ENCODE measurements around the gene TXNRD2.

TXNRD2 gene

DNA sequence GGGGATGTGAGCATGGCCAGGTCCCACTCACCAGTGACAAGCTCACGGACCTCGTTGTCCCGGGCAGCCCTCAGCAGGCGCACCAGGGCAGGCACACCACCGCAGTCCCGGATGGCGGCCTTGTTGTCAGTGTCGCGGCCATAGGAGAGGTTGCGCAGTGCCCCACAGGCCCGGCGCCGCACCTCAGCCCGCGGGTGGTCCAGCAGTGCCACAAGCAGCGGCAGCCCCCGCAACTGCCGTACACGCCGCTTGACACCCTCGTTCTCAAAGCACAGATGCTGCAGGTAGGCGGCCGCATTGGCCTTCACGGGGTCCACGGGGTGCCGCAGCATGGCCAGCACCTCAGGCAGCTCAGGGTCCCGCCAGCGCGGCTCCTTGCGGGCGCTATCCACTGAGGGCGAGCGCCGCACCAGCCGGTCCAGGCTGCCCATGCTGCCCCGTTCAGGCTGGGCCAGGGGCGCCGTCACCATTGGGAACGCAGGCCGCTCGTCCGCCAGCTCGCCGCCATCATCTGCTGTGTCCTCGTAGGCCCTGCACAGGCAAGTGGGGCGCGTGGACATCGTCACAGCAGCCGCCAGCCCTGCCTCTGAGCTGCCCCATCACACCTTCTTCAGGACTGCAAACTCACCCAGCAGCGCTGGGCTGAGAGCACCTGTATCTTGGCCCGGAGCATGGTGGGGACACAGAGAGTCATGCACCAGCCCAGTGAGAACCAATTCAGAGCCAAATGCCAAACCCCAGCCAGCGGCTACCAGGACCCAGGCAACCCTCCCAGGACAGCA, 38.3 kb upstream of the TXNRD2 start:
- DNase-seq (ENCODE audit: low read depth), result no peak

GRCh38 chr22:19978748-19979147, 37.1 kb upstream of the TXNRD2 start:
- no peak for DNase-seq (ENCODE audit: low read depth)

DNA sequence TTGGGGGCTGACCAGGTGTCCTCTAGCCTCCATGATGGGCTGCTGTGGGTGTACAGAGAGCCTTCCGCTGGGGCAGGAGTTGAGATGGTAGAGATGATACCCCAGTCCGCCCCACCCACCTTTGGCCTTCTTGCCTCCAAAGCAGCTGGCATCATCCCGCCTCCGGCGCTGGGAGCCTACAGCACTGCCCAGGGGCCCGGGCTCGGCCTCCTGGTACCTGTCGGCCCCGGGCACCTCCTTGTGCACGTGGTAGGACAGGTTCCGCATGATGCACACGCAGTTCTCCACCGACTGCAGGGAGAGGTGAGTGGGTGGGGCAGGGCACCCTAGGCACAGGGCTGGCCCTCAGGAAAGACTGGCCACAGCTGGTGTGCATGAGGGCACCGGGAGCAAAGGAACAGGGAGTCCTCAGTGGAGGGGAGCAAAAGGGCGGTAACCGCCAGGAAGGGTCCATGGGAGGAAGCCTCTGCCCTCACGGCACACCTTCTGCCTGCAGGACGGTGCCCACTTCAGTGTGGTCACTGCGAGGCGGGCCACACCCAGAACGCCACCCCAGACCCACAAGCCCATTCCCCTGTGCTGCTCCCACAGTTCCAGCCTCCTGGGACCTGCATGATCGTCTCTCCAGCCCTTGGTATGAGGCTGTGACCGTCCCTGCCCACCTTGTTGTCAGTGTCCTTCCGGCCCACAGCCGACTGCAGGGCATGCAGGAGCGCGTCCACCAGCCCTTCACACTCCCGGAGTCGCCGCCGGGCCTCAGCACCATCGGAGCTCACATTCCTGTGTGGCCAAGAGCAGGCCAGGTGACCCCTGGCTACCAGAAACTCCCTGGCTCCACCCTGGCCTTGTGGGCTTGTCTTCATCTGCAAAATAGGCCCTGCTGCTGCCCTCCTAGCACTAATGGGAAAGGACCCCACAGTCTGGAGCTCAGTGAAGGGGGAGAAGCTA, 36.0 kb upstream of the TXNRD2 start:
- no peak for DNase-seq (ENCODE audit: low read depth)

- no peak for DNase-seq (ENCODE audit: low read depth)
These were observed 35.1 kb upstream of the TXNRD2 start for GRCh38 chr22:19976671-19977070.

DNA sequence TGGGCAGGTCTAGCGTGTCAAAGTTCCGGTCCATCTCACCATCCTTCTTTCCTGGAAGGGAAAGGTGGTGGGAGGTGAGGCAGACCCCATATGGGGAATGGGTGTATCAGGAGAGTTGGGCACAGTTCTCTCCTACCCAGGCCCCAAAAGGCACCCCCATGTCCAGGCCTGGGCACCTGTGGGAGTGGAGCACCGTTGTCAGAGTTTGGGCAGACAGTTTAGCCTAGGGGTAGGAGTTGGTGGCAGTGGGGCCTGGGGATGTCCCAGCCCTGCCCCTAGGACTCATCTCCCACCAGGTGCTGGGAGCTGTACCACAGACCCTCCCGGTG, 34.1 kb upstream of the TXNRD2 start:
- no peak for DNase-seq (ENCODE audit: low read depth)

DNA sequence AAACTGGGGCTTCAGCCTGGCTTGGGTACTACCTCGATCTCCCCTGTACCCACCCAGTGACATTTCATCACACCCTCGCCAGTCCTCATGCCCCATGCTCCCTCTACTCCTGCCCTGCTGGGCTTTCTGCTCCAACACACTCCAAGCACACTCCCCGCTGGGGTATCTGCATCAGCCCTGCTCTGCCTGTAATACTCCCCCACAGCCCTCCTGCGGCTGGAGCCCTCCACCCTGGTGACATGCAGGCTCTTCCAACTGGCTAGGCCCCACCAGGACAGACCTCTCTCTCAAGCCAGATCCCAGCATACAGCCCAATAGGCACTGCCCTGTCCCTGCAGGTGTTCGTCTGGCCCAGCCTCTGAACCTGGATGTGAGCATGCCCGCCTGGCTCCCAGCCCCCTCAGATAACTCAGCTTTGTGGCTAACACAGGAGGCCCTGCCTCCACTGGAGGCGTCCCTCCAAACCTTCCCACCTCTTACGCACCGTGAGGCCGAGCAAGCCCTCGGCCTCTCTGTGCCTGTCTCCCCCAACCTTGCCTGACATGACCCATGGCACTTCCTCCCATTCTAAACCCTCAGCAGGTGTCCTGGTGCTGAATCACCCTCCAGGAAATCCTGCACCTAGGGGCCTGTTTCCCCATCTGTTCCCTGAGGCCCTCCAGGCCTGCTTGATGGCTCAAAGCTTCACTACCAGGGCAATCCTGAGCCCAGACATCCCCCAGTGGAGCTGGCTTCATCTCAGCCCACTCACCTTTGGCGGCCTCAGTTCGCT, 33.5 kb upstream of the TXNRD2 start:
- no peak for DNase-seq (ENCODE audit: low read depth)

GRCh38 chr22:19974268-19974861, 32.7 kb upstream of the TXNRD2 start:
- DNase-seq (ENCODE audit: low read depth), result no peak

GRCh38 chr22:19973551-19974267, 32.1 kb upstream of the TXNRD2 start:
- no peak for DNase-seq (ENCODE audit: low read depth)

- DNase-seq (ENCODE audit: low read depth), result no peak
These were observed 31.3 kb upstream of the TXNRD2 start for GRCh38 chr22:19972652-19973550.

GRCh38 chr22:19972251-19972650, 30.6 kb upstream of the TXNRD2 start:
- no peak for DNase-seq (ENCODE audit: low read depth)

- no peak for DNase-seq (ENCODE audit: low read depth)
These were observed 29.9 kb upstream of the TXNRD2 start for GRCh38 chr22:19971276-19972124.

GRCh38 chr22:19970479-19971275, 29.1 kb upstream of the TXNRD2 start:
- DNase-seq (ENCODE audit: low read depth), result peak; percentile 36

DNA sequence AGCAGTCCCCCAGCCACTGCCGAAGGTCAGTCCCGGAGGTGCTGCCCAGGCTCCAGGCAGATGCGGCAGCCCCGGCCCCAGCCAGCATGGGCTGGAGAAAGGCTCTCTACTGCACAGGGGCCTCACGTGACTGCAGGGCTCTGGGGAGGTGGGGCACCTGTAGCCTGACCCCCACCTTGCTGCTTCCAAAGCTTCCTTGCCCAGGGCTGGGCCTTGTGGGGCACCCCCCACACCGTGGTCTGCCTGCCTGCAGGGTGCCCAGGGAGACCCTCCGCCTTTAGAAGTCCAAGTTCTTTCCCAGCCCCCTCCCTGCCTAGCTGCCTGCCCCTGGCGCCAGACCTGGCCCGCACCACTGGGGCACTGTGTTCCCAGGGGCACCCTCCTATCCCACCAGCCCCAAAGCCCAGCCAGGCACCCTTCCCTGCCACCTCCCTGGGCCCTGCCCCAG, 28.4 kb upstream of the TXNRD2 start:
- DNase-seq (ENCODE audit: low read depth), result no peak

- no peak for DNase-seq (ENCODE audit: low read depth)
These were observed 27.7 kb upstream of the TXNRD2 start for GRCh38 chr22:19969141-19969928.

DNA sequence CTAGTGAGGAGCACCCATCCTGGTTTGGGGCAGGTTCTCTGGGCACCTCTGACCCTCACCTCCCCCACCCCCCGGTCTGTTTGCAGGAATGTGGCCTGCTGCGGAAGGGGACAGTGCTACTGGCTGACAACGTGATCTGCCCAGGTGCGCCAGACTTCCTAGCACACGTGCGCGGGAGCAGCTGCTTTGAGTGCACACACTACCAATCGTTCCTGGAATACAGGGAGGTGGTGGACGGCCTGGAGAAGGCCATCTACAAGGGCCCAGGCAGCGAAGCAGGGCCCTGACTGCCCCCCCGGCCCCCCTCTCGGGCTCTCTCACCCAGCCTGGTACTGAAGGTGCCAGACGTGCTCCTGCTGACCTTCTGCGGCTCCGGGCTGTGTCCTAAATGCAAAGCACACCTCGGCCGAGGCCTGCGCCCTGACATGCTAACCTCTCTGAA, 26.9 kb upstream of the TXNRD2 start:
- DNase-seq (ENCODE audit: low read depth), result no peak

DNA sequence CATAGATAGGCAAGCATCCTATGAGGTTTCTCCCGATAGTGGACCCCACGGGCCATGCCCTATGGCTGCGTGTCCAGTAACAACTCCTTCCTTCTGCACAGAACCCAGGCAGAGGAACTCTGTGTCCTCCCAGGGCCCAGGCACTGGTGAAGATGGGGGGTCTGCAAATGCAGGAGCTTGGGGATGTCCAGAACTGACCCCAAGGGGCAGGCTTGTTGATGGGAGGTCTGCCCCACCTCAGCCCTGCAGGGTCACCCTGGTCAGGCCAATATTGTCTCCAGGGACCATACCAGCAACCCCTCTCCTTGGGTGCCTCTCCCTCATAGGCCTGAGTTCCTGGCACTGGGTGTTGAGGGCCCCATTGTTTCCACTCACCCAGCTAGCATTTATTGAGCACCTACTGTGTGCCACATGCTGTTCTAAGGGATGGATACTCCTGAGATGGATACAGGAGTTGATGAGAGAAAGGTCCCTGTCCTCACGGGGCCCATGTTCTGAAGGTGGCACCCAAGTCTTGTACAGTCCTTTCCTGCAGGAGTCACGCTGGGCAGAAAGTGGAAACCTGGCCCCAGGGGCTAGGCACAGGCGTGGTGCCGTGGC, 26.3 kb upstream of the TXNRD2 start:
- DNase-seq (ENCODE audit: low read depth), result no peak

Measured in T-helper 22 cell (primary cell).